Measurements from ENCODE around the gene LPP.

The LPP gene

DNA sequence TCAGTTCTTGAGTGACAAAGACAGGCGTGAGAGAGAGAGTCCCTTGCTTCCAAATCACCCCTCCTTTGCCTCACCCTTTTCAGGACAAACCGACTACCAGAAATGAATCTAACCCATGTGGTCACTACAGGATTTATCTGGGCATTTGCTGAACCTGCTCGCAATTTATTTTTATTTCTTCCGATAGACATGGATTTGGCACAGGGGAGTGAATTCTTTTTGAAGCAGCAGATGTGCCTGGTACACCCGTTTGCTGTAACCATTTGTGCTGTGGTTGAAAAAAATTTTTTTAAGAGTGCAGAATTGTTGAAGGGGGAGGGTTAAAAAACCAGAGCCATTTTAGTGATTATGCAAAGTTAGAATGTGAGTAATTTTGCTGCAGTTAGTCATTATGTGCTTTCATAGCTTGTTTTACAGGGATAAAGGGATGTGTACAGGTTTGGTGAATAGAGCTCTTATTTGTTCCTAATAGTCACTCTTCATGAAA, 442.0 kb downstream of the LPP start:
- TF ChIP-seq TAF1 (IDR thresholded peaks at IDR 0.05; ENCODE audit: borderline replicate concordance, insufficient read depth, low read length) (no peak), SIN3A (IDR thresholded peaks at IDR 0.05; ENCODE audit: borderline replicate concordance, insufficient read depth, low read length) (no peak), POLR2AphosphoS5 (IDR thresholded peaks at IDR 0.05; ENCODE audit: low read depth, low read length) (no peak)

DNA sequence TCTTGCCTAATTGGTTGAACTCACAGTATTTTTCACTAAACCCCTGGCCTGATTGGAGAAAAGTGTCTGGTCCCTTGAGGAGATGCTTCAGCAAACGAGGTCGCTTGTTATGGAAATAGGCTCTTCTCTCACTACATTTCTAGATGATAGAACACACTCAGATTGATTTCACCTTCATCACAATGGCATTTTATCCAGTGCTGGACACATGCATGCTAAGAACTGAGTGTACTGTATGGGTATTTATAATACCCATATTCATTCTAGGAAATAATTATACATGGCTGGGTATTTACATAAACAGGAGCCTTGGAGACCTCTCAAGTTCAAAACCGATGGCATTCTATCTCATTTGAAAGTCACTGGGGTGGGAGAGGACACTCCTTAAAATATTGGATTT, 444.9 kb downstream of the LPP start:
- TF ChIP-seq POLR2AphosphoS5 (IDR thresholded peaks at IDR 0.05; ENCODE audit: low read depth, low read length): no peak
- no peak for TF ChIP-seq FOXP2 (optimal IDR thresholded peaks at IDR 0.05; ENCODE audit: borderline replicate concordance, extremely low read depth, extremely low read length, insufficient read depth)
- TF ChIP-seq SIN3A (IDR thresholded peaks at IDR 0.05; ENCODE audit: borderline replicate concordance, insufficient read depth, low read length): no peak
- no peak for TF ChIP-seq TAF1 (IDR thresholded peaks at IDR 0.05; ENCODE audit: borderline replicate concordance, insufficient read depth, low read length)
- TF ChIP-seq, protein P1, sequence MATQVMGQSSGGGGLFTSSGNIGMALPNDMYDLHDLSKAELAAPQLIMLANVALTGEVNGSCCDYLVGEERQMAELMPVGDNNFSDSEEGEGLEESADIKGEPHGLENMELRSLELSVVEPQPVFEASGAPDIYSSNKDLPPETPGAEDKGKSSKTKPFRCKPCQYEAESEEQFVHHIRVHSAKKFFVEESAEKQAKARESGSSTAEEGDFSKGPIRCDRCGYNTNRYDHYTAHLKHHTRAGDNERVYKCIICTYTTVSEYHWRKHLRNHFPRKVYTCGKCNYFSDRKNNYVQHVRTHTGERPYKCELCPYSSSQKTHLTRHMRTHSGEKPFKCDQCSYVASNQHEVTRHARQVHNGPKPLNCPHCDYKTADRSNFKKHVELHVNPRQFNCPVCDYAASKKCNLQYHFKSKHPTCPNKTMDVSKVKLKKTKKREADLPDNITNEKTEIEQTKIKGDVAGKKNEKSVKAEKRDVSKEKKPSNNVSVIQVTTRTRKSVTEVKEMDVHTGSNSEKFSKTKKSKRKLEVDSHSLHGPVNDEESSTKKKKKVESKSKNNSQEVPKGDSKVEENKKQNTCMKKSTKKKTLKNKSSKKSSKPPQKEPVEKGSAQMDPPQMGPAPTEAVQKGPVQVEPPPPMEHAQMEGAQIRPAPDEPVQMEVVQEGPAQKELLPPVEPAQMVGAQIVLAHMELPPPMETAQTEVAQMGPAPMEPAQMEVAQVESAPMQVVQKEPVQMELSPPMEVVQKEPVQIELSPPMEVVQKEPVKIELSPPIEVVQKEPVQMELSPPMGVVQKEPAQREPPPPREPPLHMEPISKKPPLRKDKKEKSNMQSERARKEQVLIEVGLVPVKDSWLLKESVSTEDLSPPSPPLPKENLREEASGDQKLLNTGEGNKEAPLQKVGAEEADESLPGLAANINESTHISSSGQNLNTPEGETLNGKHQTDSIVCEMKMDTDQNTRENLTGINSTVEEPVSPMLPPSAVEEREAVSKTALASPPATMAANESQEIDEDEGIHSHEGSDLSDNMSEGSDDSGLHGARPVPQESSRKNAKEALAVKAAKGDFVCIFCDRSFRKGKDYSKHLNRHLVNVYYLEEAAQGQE (IDR thresholded peaks at IDR 0.05; ENCODE audit: insufficient read depth in 1 of 2, low read depth in 2 of 2, low read length in 2 of 2): no peak

DNA sequence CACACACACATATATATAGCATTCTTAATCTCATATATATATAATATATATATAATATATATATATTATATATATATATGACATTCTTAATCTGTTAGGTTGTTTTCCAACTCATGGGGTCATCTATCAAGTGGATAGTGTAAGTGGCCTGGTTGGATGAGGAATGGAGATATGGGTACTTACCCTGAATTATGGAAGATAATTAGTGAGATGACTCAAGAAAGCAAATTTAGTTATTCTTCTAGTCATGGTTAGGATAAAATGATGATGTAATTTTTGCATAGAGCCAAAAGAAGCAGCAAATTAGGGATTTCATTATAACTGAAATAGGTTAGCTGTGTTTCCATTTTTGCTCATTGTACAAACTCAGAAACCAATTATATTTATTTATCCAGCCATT, 448.2 kb downstream of the LPP start:
- no peak for TF ChIP-seq TAF1 (IDR thresholded peaks at IDR 0.05; ENCODE audit: borderline replicate concordance, insufficient read depth, low read length)
- TF ChIP-seq, protein P1 (IDR thresholded peaks at IDR 0.05; ENCODE audit: insufficient read depth in 1 of 2, low read depth in 2 of 2, low read length in 2 of 2): no peak
- TF ChIP-seq FOXP2 (optimal IDR thresholded peaks at IDR 0.05; ENCODE audit: borderline replicate concordance, extremely low read depth, extremely low read length, insufficient read depth): no peak
- no peak for TF ChIP-seq POLR2AphosphoS5 (IDR thresholded peaks at IDR 0.05; ENCODE audit: low read depth, low read length)
- TF ChIP-seq SIN3A (IDR thresholded peaks at IDR 0.05; ENCODE audit: borderline replicate concordance, insufficient read depth, low read length): no peak

DNA sequence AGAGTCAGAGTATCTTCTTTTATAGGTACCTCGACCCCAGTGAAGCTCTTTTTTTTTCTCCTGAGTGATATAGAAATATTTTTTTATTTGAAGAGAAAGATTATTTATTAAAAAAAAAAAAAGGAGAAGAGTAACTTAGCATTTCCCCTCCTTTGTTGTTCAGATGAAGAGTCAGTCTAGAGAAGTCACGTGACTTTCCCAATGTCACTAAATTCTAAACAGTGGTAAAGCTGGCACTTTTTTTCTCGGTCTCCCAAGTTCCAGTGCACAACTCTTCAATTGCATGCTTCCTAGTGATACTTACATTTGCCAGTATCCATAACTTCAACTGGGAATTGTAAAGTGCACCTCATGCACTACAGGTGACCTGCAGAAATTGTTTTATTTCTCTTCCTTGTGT, 448.7 kb downstream of the LPP start:
- no peak for TF ChIP-seq FOXP2 (optimal IDR thresholded peaks at IDR 0.05; ENCODE audit: borderline replicate concordance, extremely low read depth, extremely low read length, insufficient read depth)
- TF ChIP-seq, protein P1 (IDR thresholded peaks at IDR 0.05; ENCODE audit: insufficient read depth in 1 of 2, low read depth in 2 of 2, low read length in 2 of 2): no peak
- no peak for TF ChIP-seq SIN3A (IDR thresholded peaks at IDR 0.05; ENCODE audit: borderline replicate concordance, insufficient read depth, low read length)
- TF ChIP-seq POLR2AphosphoS5 (IDR thresholded peaks at IDR 0.05; ENCODE audit: low read depth, low read length): no peak
- TF ChIP-seq TAF1 (IDR thresholded peaks at IDR 0.05; ENCODE audit: borderline replicate concordance, insufficient read depth, low read length): no peak

DNA sequence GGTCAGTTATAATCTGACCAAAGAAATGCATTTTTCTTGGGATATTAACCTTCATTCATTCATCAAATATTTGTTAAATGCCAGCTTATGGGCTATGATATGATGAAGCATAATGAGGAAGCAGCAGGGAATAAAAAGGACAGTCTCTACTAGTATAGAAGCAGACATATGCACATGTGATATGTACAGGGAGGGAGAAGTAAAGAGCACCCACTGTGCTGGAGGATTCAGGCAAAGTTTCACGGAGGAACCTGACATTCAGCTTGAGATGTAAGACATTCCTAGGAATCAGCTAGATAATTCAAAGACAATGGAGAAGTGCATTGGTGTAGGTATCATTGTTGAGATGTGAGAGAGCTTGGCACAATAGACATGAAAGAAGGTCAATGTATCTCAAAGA, 450.7 kb downstream of the LPP start:
- TF ChIP-seq TAF1 (IDR thresholded peaks at IDR 0.05; ENCODE audit: borderline replicate concordance, insufficient read depth, low read length) (no peak), SIN3A (IDR thresholded peaks at IDR 0.05; ENCODE audit: borderline replicate concordance, insufficient read depth, low read length) (no peak), FOXP2 (optimal IDR thresholded peaks at IDR 0.05; ENCODE audit: borderline replicate concordance, extremely low read depth, extremely low read length, insufficient read depth) (no peak), POLR2AphosphoS5 (IDR thresholded peaks at IDR 0.05; ENCODE audit: low read depth, low read length) (no peak)
- TF ChIP-seq, protein P1 (IDR thresholded peaks at IDR 0.05; ENCODE audit: insufficient read depth in 1 of 2, low read depth in 2 of 2, low read length in 2 of 2): no peak
